NCI-H2196 (cell line): ENCODE data around the gene KCTD16.

Experiments
- DNase-seq: peaks from one replicate; lab custom pipeline; 2025; ENCODE audit not compliant: unreplicated experiment; lab: John Stamatoyannopoulos, UW

KCTD16 gene

DNA sequence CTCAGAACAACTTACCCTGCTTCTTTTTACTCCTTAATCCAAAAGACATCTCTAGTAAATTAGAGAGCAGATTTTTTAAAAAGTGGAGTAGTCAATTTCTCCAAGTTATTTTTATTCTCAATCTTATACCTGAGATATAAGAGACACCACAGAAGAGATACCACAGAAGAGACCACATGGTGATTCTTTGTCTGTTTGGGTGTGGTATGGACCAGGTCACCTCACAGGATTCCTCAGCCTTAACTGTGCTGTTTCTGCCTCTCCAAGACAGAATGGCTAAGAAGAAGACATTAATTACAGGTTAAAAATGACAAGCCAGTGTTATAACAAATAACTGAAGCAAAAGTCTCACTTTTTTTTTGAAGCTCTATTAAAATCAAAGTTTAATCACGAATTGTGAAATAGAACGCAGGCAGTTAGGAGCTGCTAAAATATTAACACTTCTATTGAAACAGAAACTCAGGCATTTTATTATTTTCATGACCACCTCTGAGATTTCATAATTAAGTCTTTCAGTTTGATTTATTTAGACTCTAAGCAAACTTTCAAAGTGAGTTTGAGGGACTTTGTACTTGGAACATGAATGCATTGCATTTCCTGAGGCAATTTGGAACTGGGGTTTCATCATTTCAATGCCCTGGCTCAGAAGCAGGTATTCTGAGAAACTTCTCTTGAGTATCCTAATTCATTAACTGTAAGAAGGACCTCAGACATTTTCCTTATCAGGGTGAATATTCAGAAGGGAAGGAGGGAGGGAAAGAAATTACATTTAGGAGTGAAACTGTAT lies 280.7 kb downstream of the KCTD16 start:
- DNase-seq, result no peak

DNA sequence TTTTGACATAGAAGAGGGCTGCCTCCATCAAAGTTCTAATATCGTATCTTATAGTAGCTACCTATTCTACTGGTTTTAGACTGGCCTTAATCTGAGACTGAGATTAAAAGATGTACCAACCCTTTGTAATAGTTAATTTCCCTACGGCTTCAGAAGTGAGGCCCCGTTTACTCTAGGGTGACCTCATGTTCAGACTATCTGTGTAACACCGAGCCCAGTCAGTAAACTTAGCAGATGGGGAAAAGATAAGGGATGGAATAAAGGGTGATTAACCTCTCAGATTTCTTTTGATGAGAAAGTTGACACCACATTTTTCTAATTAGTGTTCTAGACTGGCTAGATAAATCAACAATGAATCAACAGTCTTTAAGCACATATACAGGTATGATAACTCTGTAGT lies 283.1 kb downstream of the KCTD16 start:
- DNase-seq, result no peak

DNA sequence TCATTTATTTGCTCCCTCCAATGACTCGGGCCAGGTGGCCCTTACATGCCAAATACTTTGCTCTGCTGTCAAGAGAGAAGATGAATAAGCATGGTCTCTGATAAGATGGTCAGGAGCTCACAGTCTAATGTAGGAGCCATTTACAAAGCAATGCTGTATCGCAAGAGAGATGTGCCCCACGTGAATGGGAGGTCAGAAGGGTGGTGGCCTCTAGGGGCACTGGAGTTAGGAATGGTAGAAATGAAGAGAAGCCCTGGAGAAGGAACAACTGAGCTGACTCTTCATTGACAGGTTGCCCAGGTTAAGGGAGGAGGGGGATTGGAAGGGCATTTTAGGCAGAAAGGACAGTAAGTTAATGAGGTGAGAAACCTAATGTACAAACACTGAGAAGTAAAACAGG lies 286.5 kb downstream of the KCTD16 start:
- no peak for DNase-seq

DNA sequence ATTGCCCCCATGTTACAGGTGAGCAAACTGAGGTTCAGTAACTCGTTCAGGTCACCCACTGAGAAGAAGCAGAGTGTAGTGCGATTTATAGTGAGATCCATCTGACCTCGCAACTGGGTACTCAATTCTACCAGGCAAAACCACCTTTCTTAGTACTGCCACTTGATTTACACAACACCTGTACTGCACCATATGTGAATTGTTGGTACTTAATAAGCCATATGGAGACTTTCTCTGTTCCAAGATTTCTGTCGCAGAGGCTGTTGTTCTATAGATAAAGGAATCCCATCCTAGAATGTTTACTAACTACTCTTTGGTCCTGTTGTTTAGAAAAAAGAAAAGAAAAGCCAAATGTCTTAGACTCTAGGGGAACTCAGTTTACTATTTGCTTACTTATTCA lies 287.5 kb downstream of the KCTD16 start:
- no peak for DNase-seq

DNA sequence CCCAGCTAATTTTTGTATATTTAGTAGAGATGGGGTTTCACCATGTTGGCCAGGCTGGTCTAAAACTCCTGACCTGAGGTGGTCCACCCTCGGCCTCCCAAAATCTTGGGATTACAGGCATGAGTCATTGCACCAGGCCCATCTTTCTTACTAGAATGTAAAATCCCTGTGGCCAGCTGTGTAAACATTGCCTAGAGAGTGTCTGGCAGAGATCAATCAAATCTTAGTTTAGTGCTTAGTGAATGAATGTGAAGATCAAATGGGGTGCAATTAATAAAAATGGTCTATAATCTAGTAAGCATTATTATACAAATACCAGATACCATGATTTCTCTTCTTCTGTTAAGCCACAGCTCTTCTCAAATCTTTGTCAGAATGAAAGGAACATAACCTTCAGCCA lies 289.9 kb downstream of the KCTD16 start:
- DNase-seq, result no peak

DNA sequence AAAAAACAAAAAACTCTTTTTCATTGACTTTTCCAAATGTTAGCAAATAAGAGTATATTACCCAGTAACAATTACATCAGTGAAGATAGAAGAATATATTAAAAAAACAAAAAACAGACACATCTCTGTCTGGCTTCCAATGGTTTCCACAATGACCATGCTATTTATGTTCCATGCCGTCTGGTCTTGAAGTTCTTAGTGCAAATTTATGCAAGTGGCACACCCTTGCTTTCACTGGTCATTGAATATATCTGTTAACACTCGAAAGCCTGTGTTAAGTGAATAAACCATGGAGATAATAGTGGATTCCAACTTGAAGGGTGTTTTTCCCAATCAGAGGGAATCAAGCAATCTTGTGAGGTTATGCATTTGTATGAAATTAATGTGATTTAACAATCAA lies 291.9 kb downstream of the KCTD16 start:
- DNase-seq, result no peak

DNA sequence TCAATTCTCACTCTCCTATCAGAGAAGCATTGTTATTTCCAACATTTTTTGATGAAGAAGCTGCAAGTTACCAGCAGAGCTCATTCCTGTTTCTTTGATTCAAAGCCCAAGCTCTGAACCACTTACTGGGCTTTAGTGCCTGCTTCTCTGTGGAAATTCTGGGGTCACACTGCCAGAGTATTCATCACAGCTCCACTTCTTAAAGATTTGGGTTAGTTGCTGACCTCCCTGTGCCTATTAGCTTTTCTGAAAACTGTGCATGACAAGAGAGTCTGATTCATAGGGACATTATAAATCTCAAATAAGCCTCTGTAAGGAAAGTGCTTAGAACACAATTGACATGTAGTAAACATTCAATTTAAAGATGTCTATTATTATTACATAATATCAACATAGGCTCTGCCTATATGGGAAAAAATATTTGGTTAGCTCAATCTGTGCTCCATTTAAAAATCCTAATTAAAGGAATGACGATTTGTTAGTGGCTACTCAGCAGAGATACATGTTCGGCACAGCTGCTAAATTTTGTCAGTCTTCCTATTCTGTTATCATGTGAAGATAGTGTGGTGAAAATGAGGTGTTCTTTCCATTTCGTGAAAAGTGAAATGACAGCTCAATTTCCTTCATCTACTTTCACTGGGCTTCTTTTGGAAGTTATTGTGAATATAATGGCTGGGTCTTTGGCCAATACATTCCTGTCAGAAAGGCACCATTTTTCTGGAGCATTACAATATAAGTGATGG lies 293.0 kb downstream of the KCTD16 start:
- DNase-seq, result no peak

DNA sequence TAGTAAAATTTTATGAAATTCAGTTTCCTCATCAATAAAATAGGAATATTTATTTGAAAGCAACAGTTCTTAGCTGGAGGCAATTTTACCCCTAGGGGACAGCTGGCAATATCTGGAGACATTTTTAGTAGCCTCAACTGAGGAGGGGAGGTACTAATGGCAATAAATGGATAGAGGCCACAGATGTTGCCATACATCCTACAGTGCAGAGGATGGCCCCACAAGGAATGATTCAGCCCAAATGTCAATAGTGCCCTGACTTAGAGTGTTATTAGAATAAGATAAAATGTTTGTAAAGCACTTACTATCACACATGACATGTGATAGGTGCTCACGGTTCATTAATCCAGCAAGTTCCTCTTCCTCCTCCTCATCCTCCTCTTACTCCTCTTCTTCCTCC lies 293.6 kb downstream of the KCTD16 start:
- DNase-seq, result no peak

DNA sequence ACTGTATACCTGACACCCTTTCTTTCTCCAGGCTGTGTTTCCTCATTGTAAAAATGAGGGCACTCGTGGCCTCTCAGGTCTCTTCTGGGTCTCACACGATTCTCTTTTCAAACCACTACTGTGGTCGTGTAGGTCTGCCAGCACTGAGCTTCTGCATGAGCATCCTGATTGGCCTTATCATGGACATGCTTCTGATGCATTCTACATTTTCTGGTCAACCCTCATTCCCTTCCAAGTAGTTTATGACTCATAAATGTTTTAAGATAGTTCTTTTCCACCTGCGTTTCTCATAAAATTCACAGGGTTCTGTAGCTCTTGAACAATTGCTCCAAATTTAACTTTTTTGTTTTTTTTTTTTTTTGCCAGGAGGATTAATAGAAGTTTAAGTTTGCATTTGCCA lies 294.8 kb downstream of the KCTD16 start:
- peak; percentile 12 for DNase-seq

DNA sequence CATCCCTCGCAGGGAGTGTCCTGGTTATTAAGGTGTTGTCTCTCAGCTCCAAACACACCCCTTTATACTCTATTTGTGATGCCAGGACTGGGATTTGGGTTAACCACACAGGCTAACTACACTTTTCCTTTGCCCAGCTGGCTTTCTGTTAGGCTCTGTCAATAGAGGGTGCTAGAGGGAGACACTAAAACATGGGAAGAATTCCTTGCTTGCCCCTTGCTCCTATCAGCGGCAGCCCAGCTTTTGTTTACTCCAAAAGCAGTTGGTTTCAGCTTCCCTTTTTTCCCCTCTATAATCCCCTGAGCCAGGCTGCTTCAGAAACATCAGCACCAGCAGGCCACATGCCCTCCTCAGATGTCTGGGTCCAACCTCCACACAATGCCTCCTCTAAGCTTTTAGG lies 297.1 kb downstream of the KCTD16 start:
- DNase-seq, result peak; percentile 4

DNA sequence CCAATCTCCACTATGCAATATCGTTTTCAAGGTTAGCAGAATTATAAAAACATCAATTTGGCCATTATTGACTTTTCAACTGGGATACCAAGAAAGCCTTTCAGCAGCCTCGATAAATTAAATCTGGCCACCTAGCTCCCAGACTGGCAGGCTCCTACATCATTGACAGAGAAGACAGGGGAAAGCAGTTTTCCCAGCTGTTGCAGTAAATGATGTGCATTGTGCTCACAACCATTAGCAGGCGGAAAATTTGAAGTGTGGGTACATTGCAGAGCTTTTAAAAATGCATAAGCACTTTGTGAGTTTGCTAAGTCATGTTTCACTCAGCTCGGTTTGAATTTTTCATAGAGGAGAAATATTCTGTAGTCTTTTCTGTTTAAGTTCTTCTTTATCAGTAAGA lies 297.9 kb downstream of the KCTD16 start:
- no peak for DNase-seq

DNA sequence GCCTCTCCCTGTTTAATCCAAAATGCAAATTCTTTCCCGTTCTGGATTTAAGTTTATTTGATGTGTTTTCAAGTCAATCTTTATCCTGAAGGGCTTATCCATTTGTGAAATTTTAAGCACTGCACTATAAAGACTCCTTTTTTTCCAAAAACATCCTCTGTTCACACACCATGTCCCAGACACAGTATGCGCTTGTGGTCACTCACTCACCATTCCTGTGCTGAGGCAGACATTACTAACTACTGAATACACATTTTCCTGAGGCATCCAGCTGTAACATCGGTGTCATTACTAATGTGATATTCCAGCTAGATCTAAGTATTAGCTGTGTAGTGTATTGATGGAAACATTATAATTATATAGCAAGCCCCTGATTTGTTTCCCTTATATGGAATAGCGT lies 298.4 kb downstream of the KCTD16 start:
- DNase-seq, result no peak

DNA sequence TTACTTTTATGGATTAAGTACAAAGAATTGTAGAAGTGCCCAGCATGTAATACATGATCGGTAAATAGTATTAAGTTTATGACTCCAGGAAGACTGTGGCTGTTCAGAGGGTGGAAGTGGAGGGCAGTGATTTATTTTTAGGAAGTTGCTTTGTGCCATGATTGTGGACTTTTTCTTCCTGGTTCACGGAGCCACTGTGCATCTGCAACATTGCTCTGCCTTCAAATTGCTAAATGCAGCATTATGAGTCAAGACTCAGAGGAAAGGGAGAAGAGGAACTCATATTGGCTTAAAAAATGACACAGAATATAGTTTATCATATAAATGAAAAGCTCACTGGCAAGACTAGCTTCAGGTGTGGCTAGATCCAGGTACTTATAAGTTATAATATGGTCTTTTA lies 301.5 kb downstream of the KCTD16 start:
- no peak for DNase-seq

DNA sequence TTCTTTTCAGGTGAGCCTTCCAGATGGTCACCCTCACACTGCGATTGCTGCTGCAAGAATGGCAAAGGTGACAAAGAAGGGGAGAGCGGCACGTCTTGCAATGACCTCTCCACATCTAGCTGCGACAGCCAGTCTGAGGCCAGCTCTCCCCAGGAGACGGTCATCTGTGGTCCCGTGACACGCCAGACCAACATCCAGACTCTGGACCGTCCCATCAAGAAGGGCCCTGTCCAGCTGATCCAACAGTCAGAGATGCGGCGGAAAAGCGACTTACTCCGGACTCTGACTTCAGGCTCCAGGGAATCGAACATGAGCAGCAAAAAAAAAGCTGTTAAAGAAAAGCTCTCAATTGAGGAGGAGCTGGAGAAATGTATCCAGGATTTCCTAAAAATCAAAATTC lies 303.0 kb downstream of the KCTD16 start:
- no peak for DNase-seq

DNA sequence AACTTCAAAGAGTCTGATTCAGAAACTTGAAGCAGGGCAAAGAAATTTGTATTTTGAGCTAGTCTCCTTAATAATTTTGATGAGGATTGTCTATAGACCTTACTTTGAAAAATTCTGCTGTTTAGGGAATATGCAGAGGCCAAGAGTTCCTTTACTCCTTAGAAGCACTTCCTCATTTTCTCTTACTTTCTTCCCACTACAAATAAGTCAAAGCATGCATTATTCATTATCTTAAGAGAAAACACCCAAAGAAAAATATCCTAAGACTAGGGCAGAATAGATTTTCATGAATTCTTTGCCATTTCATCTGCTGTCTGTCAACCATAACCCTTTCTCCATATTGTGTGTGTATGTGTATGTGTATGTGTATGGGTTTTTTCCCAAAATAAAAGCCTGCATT lies 307.9 kb downstream of the KCTD16 start:
- no peak for DNase-seq

DNA sequence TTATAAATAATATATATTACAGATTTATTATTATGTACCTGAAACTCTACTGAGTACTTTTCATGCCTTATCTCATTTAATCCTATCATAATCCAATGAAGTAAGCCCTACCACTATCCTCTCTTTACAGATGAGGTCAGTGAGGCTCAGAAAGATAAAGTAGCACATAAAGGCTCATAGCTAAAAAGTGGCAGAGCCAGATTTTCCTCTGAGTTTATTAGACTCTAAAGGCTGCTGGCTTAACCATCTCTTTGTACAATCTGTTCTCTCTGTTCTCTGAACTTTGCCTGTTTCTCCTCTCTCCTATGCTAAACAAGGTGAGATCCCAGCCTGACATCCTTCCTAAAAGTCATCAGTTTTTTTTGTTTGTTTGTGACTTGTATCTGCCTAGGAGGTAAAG lies 311.2 kb downstream of the KCTD16 start:
- no peak for DNase-seq

DNA sequence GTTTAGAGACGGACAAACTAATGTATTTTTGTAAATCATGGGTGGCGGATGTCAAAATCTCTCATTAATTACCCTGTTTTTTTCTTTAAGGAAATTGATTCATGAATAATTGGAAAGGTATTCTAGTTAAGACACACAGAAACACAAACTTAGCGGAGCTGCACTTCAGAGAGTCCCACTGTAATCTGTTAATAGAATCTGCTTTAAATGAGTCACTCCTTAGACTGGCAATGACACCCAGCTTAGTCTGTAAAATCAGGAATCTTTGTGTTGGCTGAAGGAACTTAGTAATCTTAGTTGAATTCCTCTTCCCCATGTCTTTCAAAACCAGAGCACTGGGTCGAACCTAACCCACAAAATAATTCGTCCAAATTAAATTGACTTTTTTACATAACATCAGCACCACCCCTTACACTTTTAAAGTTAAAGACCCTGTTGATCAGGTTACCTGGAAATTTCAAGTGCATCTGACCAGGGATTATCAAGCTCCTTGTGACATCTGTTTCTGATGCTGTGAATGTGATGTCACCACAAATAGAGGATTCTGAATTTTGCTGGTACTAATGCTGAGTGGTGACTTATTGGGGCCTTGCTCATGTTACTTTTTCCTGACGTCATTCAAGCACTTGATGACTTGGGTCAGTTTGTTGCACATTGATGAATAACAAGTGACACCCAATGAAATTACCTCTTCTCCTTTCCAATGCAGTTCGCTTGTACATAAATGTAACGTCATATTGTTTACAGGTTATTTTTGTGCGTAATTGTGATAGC lies 313.6 kb downstream of the KCTD16 start:
- DNase-seq, result no peak

DNA sequence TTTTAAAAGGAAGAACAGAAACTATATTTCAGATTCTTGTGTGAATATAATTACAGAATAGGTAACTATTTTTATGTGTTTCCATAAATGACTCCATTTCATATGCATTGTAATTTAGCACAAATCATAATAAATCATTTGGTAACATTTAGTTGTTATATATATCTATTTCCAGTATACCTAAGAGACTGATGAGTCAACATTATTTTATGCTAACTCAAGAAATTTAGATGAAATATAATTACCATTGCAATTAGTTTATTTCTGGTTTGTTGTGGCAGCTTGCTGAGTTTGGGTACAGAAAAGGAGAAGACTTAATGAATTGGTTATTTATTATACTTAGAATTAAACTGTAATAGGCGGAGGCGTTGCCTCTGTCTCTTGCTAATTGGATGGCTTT lies 314.9 kb downstream of the KCTD16 start:
- no peak for DNase-seq

DNA sequence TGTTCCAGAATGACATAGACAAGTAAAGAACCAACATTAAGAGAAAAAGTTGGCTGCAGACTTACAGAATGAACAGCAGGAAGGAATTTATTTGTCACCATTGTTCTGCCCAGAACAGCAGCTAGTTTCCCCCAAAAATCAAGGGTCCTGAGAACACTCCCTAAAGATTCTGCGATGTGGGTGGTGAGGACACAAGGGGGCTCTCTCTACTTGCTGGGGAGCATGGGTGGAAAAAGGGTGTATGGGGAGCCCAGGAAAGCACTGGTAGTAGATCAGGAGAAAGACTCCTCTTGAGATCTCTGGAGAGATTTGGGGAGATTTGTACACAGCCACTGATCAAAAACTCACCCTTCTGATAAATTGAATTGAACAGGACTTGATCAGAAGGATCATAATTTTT lies 316.5 kb downstream of the KCTD16 start:
- DNase-seq, result no peak

DNA sequence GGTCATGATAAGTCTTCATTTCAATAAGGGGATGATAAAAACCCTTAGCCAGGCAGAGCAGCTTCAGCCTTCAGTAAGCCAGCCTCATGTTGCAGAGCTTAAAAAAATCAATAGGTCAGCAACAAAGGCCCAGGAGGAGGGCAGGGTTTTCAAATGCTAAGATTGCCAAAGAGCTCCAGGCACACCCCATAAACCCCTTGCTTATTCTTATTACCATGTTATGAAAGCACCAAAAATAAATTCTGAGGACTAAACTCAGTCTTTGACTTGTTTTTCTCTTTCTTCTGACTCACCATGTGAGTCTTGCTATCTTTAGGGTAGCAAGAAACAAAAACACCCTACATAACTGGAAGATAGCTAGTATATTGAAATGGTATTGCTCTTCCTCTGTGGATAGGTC lies 317.1 kb downstream of the KCTD16 start:
- no peak for DNase-seq

DNA sequence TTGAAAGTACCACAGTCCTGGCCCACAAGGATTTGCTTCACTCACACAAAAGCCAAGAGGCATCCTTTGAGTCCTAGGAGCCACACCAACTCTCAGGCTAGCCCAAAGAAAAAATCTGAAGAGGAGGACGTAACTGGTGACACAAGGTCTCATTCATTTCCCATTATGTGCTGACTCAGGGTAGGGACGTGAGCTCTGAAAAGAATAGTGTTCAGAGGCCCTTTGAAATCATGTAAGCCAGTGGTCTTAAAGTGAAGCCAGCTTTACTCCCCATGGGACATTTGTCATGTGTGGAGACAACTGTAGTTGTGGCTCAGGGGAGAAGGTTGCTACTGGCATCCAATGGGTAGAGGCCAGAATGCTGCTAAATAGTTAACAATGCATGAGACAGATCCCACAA lies 332.4 kb downstream of the KCTD16 start:
- DNase-seq, result no peak
